ENCODE measurements around the gene PANK1. TPM values are rescaled to one million over a fixed set of nuclear protein-coding genes. Genes with fewer than 3 reads are reported as not detected.

Gene PANK1
- total and polyA plus RNA-seq, 7 donors: 1.6 to 26.4 (median 6.1) TPM

DNA sequence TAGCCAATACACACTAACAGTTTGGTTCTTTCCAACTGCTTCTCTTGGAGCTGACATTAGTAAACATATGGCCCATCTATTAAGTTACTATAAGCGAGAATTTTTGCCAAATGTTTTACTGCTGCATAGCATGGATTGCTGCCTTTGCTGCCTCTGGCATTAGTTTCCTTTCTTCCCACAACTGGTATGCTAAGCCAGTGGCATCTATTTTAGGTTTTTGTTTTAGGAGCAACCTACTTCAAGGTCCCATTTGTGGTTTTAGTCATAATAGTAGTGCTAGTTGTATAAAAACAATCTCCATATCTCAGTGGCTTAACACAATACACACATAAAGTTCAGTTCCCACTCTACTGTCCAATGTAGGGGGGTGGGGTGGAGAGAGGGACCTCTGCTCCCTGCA is 25.9 kb upstream of the PANK1 start:
- H3K27ac ChIP-seq: no peak overlapping the region
- 89 to 90% methylated on average over 1 of the region's 1 CpG for WGBS, 2 donors
- no peaks in the 10 kb centered on the region for H3K36me3 ChIP-seq
- no peaks in the 10 kb centered on the region for H3K9me3 ChIP-seq
- no peak for DNase-seq
- no peaks in the 10 kb centered on the region for H3K27me3 ChIP-seq
- no peak overlapping the region for H3K4me3 ChIP-seq
- no peaks in the 10 kb centered on the region for H3K4me1 ChIP-seq
- intact Hi-C loops (cut with DNase I): no loop called here
- TF ChIP-seq EP300 (IDR thresholded peaks at IDR 0.05) (no peak), POLR2A (IDR thresholded peaks at IDR 0.05) (no peak), POLR2AphosphoS5 (IDR thresholded peaks at IDR 0.05) (no peak)
- TF ChIP-seq, protein P1, sequence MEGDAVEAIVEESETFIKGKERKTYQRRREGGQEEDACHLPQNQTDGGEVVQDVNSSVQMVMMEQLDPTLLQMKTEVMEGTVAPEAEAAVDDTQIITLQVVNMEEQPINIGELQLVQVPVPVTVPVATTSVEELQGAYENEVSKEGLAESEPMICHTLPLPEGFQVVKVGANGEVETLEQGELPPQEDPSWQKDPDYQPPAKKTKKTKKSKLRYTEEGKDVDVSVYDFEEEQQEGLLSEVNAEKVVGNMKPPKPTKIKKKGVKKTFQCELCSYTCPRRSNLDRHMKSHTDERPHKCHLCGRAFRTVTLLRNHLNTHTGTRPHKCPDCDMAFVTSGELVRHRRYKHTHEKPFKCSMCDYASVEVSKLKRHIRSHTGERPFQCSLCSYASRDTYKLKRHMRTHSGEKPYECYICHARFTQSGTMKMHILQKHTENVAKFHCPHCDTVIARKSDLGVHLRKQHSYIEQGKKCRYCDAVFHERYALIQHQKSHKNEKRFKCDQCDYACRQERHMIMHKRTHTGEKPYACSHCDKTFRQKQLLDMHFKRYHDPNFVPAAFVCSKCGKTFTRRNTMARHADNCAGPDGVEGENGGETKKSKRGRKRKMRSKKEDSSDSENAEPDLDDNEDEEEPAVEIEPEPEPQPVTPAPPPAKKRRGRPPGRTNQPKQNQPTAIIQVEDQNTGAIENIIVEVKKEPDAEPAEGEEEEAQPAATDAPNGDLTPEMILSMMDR (IDR thresholded peaks at IDR 0.05): no peak

DNA sequence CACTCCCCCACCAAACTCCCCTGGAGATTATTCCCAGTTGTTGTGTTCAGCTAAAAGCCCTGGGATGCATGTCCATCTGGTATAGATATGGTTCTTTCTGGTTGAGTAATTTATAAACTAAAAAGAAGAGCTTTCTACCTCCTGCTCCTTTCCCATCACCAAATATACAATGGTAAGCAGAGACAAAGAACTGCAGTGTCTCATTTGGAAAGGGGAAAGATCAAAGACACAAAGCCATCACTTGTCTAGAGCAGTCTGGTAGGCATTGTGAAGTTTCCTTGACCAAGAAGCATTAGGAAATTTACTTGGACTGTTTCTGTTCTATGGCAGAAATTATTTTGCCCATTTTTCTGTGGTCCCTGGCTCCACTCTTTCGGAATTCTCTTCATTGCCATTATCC is 24.9 kb upstream of the PANK1 start:
- Histone ChIP-seq H3K27me3 (no peaks in the 10 kb centered on the region), H3K4me3 (no peak overlapping the region), H3K9me3 (no peaks in the 10 kb centered on the region), H3K4me1 (no peaks in the 10 kb centered on the region), H3K36me3 (no peaks in the 10 kb centered on the region), H3K27ac (no peak overlapping the region)
- TF ChIP-seq, protein P1 (IDR thresholded peaks at IDR 0.05): no peak
- no peak for TF ChIP-seq POLR2AphosphoS5 (IDR thresholded peaks at IDR 0.05)
- no peak for TF ChIP-seq POLR2A (IDR thresholded peaks at IDR 0.05)
- no peak for DNase-seq
- intact Hi-C loops (cut with DNase I): no loop called here
- 100% methylated on average over 1 of the region's 1 CpG for WGBS, 2 donors

DNA sequence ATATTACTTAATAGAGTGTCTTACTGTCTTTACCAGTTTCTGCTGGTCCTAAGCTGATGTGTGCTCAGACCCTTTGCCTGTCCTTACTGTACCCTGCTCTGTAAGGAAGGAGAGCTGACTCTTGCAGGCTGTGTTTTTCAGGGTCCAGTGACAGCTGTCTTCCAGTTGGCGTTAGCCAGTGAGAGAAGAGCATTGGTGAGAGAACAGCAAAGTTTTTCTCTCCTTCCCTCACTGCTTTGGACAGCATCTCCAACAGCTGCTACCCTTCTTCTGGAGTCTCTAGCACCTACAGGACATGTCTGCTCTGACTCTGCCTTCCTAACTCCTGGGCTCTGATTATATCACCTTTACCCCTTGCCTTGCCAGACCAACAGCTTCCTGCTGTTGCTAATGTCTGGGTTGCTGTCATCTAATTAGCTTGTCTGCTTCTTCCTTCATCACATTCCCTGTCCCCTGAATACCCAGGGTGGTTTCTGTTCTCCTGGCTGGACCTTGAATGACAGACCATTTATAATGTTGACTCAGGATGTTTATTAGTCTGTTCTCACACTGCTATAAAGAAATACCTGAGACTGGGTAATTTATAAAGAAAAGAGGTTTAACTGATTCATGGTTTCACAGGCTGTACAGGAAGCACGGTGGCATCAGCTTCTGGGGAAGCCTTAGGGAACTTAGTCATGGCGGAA is 23.5 kb upstream of the PANK1 start:
- intact Hi-C loops (cut with DNase I): no loop called here
- 35 to 71% methylated on average over 3 of the region's 3 CpGs for WGBS, 2 donors
- H3K27ac ChIP-seq: no peak overlapping the region

DNA sequence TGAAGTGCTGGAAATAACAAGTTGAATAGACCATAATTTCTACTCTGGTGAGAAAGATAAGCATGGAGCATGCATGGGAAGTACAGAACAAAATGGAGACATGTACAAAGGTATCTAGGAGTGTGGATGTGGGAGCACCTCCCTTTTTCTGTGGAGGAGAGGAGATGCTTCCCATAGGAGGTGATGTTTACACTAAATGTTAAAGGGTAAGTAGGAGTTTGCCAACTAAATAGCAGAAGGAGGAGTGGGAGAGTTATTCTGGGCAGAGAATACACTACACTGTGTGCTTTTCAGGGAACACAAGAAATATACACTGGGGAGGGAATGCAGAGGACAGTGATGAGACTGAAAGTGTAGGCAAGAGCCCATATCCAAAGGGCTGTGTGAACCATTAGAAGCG is 21.1 kb upstream of the PANK1 start:
- WGBS, 2 donors: 97 to 99% methylated on average over 1 of the region's 1 CpG
- no peak overlapping the region for H3K27ac ChIP-seq
- intact Hi-C loops (cut with DNase I): no loop called here
- no peaks in the 10 kb centered on the region for H3K9me3 ChIP-seq
- no peaks in the 10 kb centered on the region for H3K27me3 ChIP-seq
- TF ChIP-seq, protein P1 (IDR thresholded peaks at IDR 0.05): no peak
- no peak for TF ChIP-seq EP300 (IDR thresholded peaks at IDR 0.05)
- no peak for TF ChIP-seq POLR2A (IDR thresholded peaks at IDR 0.05)
- no peak for TF ChIP-seq POLR2AphosphoS5 (IDR thresholded peaks at IDR 0.05)
- no peaks in the 10 kb centered on the region for H3K4me1 ChIP-seq
- no peak overlapping the region for H3K4me3 ChIP-seq
- no peak for DNase-seq
- H3K36me3 ChIP-seq: no peaks in the 10 kb centered on the region

More for the DNA sequence above, 23.5 kb upstream of the PANK1 start:
- Histone ChIP-seq H3K27me3 (no peaks in the 10 kb centered on the region), H3K4me1 (no peaks in the 10 kb centered on the region), H3K4me3 (no peak overlapping the region), H3K9me3 (no peaks in the 10 kb centered on the region), H3K36me3 (no peaks in the 10 kb centered on the region)
- TF ChIP-seq, protein P1 (IDR thresholded peaks at IDR 0.05): no peak
- no peak for TF ChIP-seq POLR2AphosphoS5 (IDR thresholded peaks at IDR 0.05)
- no peak for TF ChIP-seq POLR2A (IDR thresholded peaks at IDR 0.05)
- TF ChIP-seq EP300 (IDR thresholded peaks at IDR 0.05): no peak
- DNase-seq: no peak

DNA sequence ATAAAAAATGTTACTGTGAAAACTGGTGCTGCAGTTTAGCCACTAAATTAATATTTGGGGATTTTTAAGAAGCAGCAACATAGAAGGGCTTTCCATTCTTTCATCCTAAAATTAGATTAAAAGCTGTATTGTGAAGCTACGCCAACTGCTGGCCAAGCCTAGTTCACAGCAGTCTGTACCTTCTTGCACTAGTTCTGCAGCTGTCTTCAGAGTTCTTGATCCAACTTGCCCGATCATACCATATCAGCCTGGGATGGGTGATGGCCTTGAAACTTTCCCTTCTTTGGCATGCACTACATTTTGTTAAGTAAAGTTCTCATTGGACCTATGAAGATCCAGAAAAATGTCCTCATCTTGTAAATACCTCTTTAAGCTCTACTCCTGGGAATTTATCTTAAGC is 20.3 kb upstream of the PANK1 start:
- no peak for TF ChIP-seq POLR2A (IDR thresholded peaks at IDR 0.05)
- TF ChIP-seq, protein P1 (IDR thresholded peaks at IDR 0.05): no peak
- no peak for TF ChIP-seq POLR2AphosphoS5 (IDR thresholded peaks at IDR 0.05)
- TF ChIP-seq EP300 (IDR thresholded peaks at IDR 0.05): no peak
- no peaks in the 10 kb centered on the region for H3K36me3 ChIP-seq
- H3K9me3 ChIP-seq: no peaks in the 10 kb centered on the region
- WGBS, 2 donors: 89 to 90% methylated on average over 2 of the region's 2 CpGs
- H3K27ac ChIP-seq: no peak overlapping the region
- H3K4me3 ChIP-seq: no peak overlapping the region
- H3K4me1 ChIP-seq: no peaks in the 10 kb centered on the region
- H3K27me3 ChIP-seq: no peaks in the 10 kb centered on the region
- no peak for DNase-seq
- intact Hi-C loops (cut with DNase I): no loop called here
